Heart right ventricle (tissue), 16 donors: ENCODE data around the gene SUGCT. TPM values are rescaled to one million over a fixed set of nuclear protein-coding genes. Genes with fewer than 3 reads are reported as not detected.
"Not testable (repeated sequence)": the region's sequence is repeated elsewhere in the genome, so short reads cannot be mapped to it uniquely, and the experiment has no call there.

Experiments used
- ATAC-seq, 8 donors: fragments of 200-7000 bp; cut with Tn5 transposase; one replicate each; pipeline ENCODE4 v1.9.1; 2020; ENCODE audit warnings: mild to moderate bottlenecking in 8 of 8, moderate library complexity in 8 of 8, moderate number of reproducible peaks in 1 of 8
- DNase-seq, 2 donors: peaks; one replicate each; pipeline ENCODE4 v3.0.0-alpha.2; 2020
- H3K27ac ChIP-seq, 10 donors: fragments of 200-600 bp; sonication (generic) in 2 of 10; one replicate each; pipeline versions ENCODE4 v1.5.0 to v1.8.0; 2020 to 2022; ENCODE audit warnings: mild to moderate bottlenecking in 3 of 10
- H3K27me3 ChIP-seq, 7 donors: fragments of 200-600 bp; one replicate each; pipeline ENCODE4 v1.8.0; 2021 to 2022; ENCODE audit warnings: mild to moderate bottlenecking in 2 of 7
- H3K36me3 ChIP-seq, 9 donors: fragments of 200-600 bp; sonication (generic) in 1 of 9; one replicate each; pipeline versions ENCODE4 v1.5.0 to v1.8.0; 2020 to 2022; ENCODE audit warnings: mild to moderate bottlenecking in 2 of 9
- H3K4me1 ChIP-seq, 9 donors: fragments of 200-600 bp; sonication (generic) in 1 of 9; one replicate each; pipeline versions ENCODE4 v1.5.0 to v1.8.0; 2020 to 2022; ENCODE audit warnings: mild to moderate bottlenecking in 4 of 9
- H3K4me3 ChIP-seq, 10 donors: fragments of 200-600 bp; sonication (generic) in 2 of 10; one replicate each; pipeline versions ENCODE4 v1.5.0 to v1.8.0; 2020 to 2022; ENCODE audit warnings: mild to moderate bottlenecking in 7 of 10, moderate library complexity in 2 of 10
- H3K9me3 ChIP-seq, 11 donors: fragments of 200-600 bp in 10 of 11; sonication (generic) in 2 of 11; one replicate each; pipeline versions ENCODE4 v1.5.0 to v1.8.0; 2013 to 2022; ENCODE audit warnings: mild to moderate bottlenecking in 2 of 11, control low read depth in 1 of 11, moderate library complexity in 1 of 11
- WGBS, 2 donors: extraction: QIAGEN DNeasy Blood & Tissue Kit; methylation state at CpG; one replicate each; pipeline ENCODE4 v1.1.7; 2013; ENCODE audit warnings: inconsistent platforms in 1 of 2; 5-methylcytosine and 5-hydroxymethylcytosine counted together
- intact Hi-C, 10 donors: fragments of 100-400 bp; cut with DNase I; formaldehyde crosslinking; loops; one replicate each; pipeline versions ENCODE4 v1.11.1 to v1.14.2; 2022
- polyA plus RNA-seq, 2 donors: library from polyadenylated mRNA; stranded (reverse); fragments of 200-250 nt; gene quantifications; one replicate each; pipeline ENCODE4 v1.2.3, GENCODE V29; 2013
- total RNA-seq, 10 donors: library from RNA; stranded (reverse); fragmentation: NEBNext Ultra II Directional in 3 of 10; extraction: Animal tissue kit (Norgen Biotek cat#: 25700) in 3 of 10; gene quantifications; one replicate each; pipeline versions ENCODE4 v1.2.1 to v1.2.4, GENCODE V29; 2021 to 2023
- TF ChIP-seq, protein P1 (sequence below), 9 donors: fragments of 200-600 bp; sonication (generic) in 2 of 9; IDR thresholded peaks; one replicate each; pipeline versions ENCODE4 v1.5.0 to v1.8.0; 2021 to 2022; ENCODE audit warnings: antibody characterized with exemption in 9 of 9, mild to moderate bottlenecking in 5 of 9, moderate library complexity in 1 of 9
- donor health status: Arrhythmogenic right ventricular cardiomyopathy.
- donor health status: ischemic (EF 13 %, LVEDD 7.1; RV severe dilation, severe dysfunction).
- donor health status: healthy with polysubstance abuse.
- donor health status: DM: no; HTN: yes; CAD: no.
- donor health status: DM: no; HTN: no; CAD: no.
- donor health status: ischemic (EF 25% LVEDD 6.9; RV normal size, moderate dysfunction).
- donor health status: ischemic (EF 25% LVEDD 5.7; RV mildly dilated, moderate dysfunction).
- donor health status: healthy.
- donor health status: DM: yes; HTN: yes; CAD: no.
- donor health status: Ischemic cardiomyopathy.
- donor health status: ischemic (EF 35%, LVEDD 5.7; RV mildly dilated, moderate dysfunction).
- donor health status: nonischemic (EF 11% LVEDD 7.7; RV severe dilation, severe dysfunction).
- donor health status: DM: yes; HTN: yes; CAD: no.
- donor health status: PGD.
- donor health status: ischemic (EF 29% LVEDD 5.4; RV normal size, mild dysfunction).
- donor health status: nonischemic (EF 23%, LVEDD 6.1; RV moderate dilation, normal function).

Gene SUGCT
- total and polyA plus RNA-seq, 12 donors, result 1.2 to 8.1 (median 6.1) TPM

GRCh38 chr7:40147371-40148246 lies 12.8 kb downstream of the SUGCT start:
- Histone ChIP-seq H3K9me3 (no peaks in the 10 kb centered on the region), H3K4me1 (no peaks in the 10 kb centered on the region), H3K27ac (no peak overlapping the region), H3K27me3 (no peaks in the 10 kb centered on the region), H3K4me3 (no peak overlapping the region), H3K36me3 (no peaks in the 10 kb centered on the region)
- TF ChIP-seq, protein P1, sequence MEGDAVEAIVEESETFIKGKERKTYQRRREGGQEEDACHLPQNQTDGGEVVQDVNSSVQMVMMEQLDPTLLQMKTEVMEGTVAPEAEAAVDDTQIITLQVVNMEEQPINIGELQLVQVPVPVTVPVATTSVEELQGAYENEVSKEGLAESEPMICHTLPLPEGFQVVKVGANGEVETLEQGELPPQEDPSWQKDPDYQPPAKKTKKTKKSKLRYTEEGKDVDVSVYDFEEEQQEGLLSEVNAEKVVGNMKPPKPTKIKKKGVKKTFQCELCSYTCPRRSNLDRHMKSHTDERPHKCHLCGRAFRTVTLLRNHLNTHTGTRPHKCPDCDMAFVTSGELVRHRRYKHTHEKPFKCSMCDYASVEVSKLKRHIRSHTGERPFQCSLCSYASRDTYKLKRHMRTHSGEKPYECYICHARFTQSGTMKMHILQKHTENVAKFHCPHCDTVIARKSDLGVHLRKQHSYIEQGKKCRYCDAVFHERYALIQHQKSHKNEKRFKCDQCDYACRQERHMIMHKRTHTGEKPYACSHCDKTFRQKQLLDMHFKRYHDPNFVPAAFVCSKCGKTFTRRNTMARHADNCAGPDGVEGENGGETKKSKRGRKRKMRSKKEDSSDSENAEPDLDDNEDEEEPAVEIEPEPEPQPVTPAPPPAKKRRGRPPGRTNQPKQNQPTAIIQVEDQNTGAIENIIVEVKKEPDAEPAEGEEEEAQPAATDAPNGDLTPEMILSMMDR (IDR thresholded peaks at IDR 0.05), result no peak
- DNase-seq (no peak), ATAC-seq (no peak)
- 83 to 86% methylated on average over 19 of the region's 19 CpGs for WGBS, 2 donors
- intact Hi-C loops, result no loop called here

- DNase-seq, H3K36me3 ChIP-seq, H3K27ac ChIP-seq, H3K4me3 ChIP-seq, H3K27me3 ChIP-seq, H3K4me1 ChIP-seq, ATAC-seq, H3K9me3 ChIP-seq, intact Hi-C loops: not testable (repeated sequence)
- WGBS, 2 donors, result 91 to 92% methylated on average over 7 of the region's 7 CpGs
Measured at GRCh38 chr7:40148247-40148580, 13.4 kb downstream of the SUGCT start.

- Histone ChIP-seq H3K9me3 (no peaks in the 10 kb centered on the region), H3K4me3 (no peak overlapping the region), H3K27me3 (no peaks in the 10 kb centered on the region), H3K4me1 (no peaks in the 10 kb centered on the region), H3K27ac (no peak overlapping the region), H3K36me3 (no peaks in the 10 kb centered on the region)
- TF ChIP-seq, protein P1 (IDR thresholded peaks at IDR 0.05), result no peak
- intact Hi-C loops, result no loop called here
- WGBS, 2 donors, result 89 to 90% methylated on average over 2 of the region's 2 CpGs
- DNase-seq (no peak), ATAC-seq (no peak)
Measured at GRCh38 chr7:40148671-40149070, 13.9 kb downstream of the SUGCT start.

DNA sequence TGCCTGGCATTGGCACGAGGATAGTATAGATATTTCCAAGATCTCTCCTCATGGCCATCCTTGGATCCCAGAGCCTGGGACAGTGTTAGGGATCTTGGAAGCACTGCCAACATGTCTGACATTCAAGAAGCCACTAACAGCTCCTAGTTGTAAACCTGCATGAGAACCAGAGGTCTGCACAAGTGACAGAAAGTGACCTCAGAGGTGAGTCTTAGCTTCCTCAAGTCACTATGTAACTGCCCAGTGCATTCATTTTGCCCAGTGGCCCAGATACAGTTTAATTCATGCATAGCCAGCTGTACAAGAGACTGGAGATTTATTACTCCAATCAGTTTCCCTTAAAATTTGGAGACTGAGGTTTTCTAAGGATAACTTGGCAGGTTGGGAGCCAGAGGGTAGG lies 16.7 kb downstream of the SUGCT start:
- Histone ChIP-seq H3K36me3 (no peaks in the 10 kb centered on the region), H3K27me3 (no peaks in the 10 kb centered on the region), H3K27ac (no peak overlapping the region), H3K4me1 (no peaks in the 10 kb centered on the region), H3K4me3 (no peak overlapping the region), H3K9me3 (no peaks in the 10 kb centered on the region)
- TF ChIP-seq, protein P1 (IDR thresholded peaks at IDR 0.05), result no peak
- no peak for DNase-seq
- 83 to 91% methylated on average over 1 of the region's 1 CpG for WGBS, 2 donors
- intact Hi-C loops, result no loop called here
- no peak for ATAC-seq

DNA sequence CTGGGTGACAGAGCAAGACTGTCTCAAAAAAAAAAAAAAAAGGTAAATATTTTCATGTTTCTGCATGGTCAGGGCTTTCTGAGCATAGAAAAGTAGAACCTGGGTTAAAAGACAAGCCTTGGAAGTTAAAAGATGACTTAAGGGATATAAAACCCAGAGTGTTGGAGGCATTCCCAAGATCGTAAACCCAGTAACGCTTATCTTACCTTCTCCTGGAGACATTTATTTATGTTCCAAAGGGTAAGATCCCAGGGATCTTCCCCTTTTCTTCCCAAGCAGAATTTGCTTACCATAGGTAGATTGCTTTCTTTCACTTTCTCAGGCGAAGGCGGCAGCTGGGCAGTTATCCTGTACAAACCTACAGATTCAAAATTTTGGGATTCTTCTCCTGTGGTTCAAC lies 22.2 kb downstream of the SUGCT start:
- DNase-seq, result no peak
- intact Hi-C loops, result no loop called here
- H3K4me1 ChIP-seq, result no peaks in the 10 kb centered on the region
- no peak overlapping the region for H3K4me3 ChIP-seq
- 89 to 94% methylated on average over 4 of the region's 4 CpGs for WGBS, 2 donors
- H3K9me3 ChIP-seq, result no peaks in the 10 kb centered on the region
- H3K27ac ChIP-seq, result no peak overlapping the region
- H3K36me3 ChIP-seq, result no peaks in the 10 kb centered on the region
- TF ChIP-seq, protein P1 (IDR thresholded peaks at IDR 0.05), result no peak
- no peak for ATAC-seq
- H3K27me3 ChIP-seq, result no peaks in the 10 kb centered on the region
